Astrocyte (in vitro differentiated cells and primary cell): ENCODE measurements around the gene TBCB. TPM values are rescaled to one million over a fixed set of nuclear protein-coding genes. Genes with fewer than 3 reads are reported as not detected.

Experiments used
- DNase-seq: peaks from one replicate; pipeline ENCODE4 v3.0.0-alpha.2; 2010; ENCODE audit warnings: low read depth
- FAIRE-seq: peaks from 2 replicates; lab custom pipeline; 2011; peaks lifted over from hg19 to GRCh38; lab: Jason Lieb, UNC
- H2AFZ ChIP-seq: 2 replicates; pipeline ENCODE4 v1.6.0; 2012; ENCODE audit warnings: low read depth, low read length, inconsistent platforms
- H3K27ac ChIP-seq: 2 replicates; pipeline ENCODE4 v1.5.1; 2011; ENCODE audit warnings: low read depth, low read length, inconsistent platforms
- H3K27me3 ChIP-seq: 2 replicates; pipeline ENCODE4 v1.6.0; 2011; ENCODE audit warnings: low read length, inconsistent platforms; ENCODE audit not compliant: insufficient read depth
- H3K36me3 ChIP-seq: 2 replicates; pipeline ENCODE4 v1.5.1; 2011; ENCODE audit warnings: low read length, inconsistent platforms; ENCODE audit not compliant: insufficient read depth
- H3K4me1 ChIP-seq: 2 replicates; pipeline ENCODE4 v1.5.1; 2011; ENCODE audit warnings: low read length, inconsistent platforms; ENCODE audit not compliant: insufficient read depth
- H3K4me2 ChIP-seq: 2 replicates; pipeline ENCODE4 v1.6.0; 2012; ENCODE audit warnings: low read length, inconsistent platforms
- H3K4me3 ChIP-seq: 2 replicates; pipeline ENCODE4 v1.5.1; 2011; ENCODE audit warnings: low read depth, mild to moderate bottlenecking, low read length, inconsistent platforms; ENCODE audit not compliant: insufficient read depth
- H3K79me2 ChIP-seq: 2 replicates; pipeline ENCODE4 v1.6.0; 2012; ENCODE audit warnings: mild to moderate bottlenecking, low read length, inconsistent platforms; ENCODE audit not compliant: insufficient read depth
- H3K9ac ChIP-seq: 2 replicates; pipeline ENCODE4 v1.6.0; 2012; ENCODE audit warnings: mild to moderate bottlenecking, low read length, inconsistent platforms
- H3K9me3 ChIP-seq: 2 replicates; pipeline ENCODE4 v1.5.1; 2012; ENCODE audit warnings: low read depth, mild to moderate bottlenecking, low read length, inconsistent platforms; ENCODE audit not compliant: insufficient read depth
- H4K20me1 ChIP-seq: 2 replicates; pipeline ENCODE4 v1.6.0; 2012; ENCODE audit warnings: low read length, inconsistent platforms; ENCODE audit not compliant: insufficient read depth
- H3K27ac Mint-ChIP-seq: one replicate; pipeline ENCODE4 v1.8.0; 2021; ENCODE audit warnings: mild to moderate bottlenecking, mixed read lengths; ENCODE audit not compliant: unreplicated experiment
- H3K27me3 Mint-ChIP-seq: one replicate; pipeline ENCODE4 v1.8.0; 2021; ENCODE audit warnings: low read depth, mixed read lengths; ENCODE audit not compliant: unreplicated experiment
- H3K36me3 Mint-ChIP-seq: one replicate; pipeline ENCODE4 v1.8.0; 2021; ENCODE audit warnings: low read depth, mixed read lengths; ENCODE audit not compliant: unreplicated experiment
- H3K4me1 Mint-ChIP-seq: one replicate; pipeline ENCODE4 v1.8.0; 2021; ENCODE audit warnings: low read depth, mixed read lengths; ENCODE audit not compliant: unreplicated experiment
- H3K4me3 Mint-ChIP-seq: one replicate; pipeline ENCODE4 v1.8.0; 2021; ENCODE audit warnings: mild to moderate bottlenecking, moderate library complexity, mixed read lengths; ENCODE audit not compliant: unreplicated experiment
- H3K9me3 Mint-ChIP-seq: one replicate; pipeline ENCODE4 v1.8.0; 2021; ENCODE audit warnings: mild to moderate bottlenecking, mixed read lengths; ENCODE audit not compliant: unreplicated experiment
- EZH2 ChIP-seq: IDR thresholded peaks from 2 replicates; pipeline ENCODE4 v1.6.1; 2012; ENCODE audit warnings: mild to moderate bottlenecking, low read length, inconsistent platforms; ENCODE audit not compliant: insufficient read depth
- total RNA-seq: library from RNA; stranded (reverse); gene quantifications from 2 replicates; pipeline ENCODE4 v1.2.1, GENCODE V29; 2021
- TF ChIP-seq, protein P1 (sequence below): IDR thresholded peaks from 2 replicates; pipeline ENCODE4 v1.5.1; 2011; ENCODE audit warnings: low read depth, mild to moderate bottlenecking, inconsistent platforms, low read length, moderate library complexity; ENCODE audit not compliant: insufficient read depth

Gene TBCB
- total RNA-seq, 1 donor from 2014 or later = 244 TPM

- no peaks in the 10 kb centered on the region for H3K9me3 ChIP-seq
- peak within 1 kb of the TSS; percentile 58 for H3K27ac ChIP-seq
- Mint-ChIP-seq H3K4me3 (peak within 1 kb of the TSS; percentile 99), H3K27ac (peak within 1 kb of the TSS; percentile 91), H3K9me3 (no peaks in the 10 kb centered on the region), H3K27me3 (no peaks in the 10 kb centered on the region), H3K4me1 (peaks cover 9% of the 10 kb centered on the region), H3K36me3 (peaks cover 19% of the 10 kb centered on the region)
- peak within 1 kb of the TSS; percentile 83 for H2AFZ ChIP-seq
- peaks cover 27% of the 10 kb centered on the region for H4K20me1 ChIP-seq
- peaks cover 34% of the 10 kb centered on the region for H3K79me2 ChIP-seq
- peak within 1 kb of the TSS; percentile 88 for H3K4me2 ChIP-seq
- peaks cover 7% of the 10 kb centered on the region for H3K36me3 ChIP-seq
- H3K4me1 ChIP-seq = peaks cover 12% of the 10 kb centered on the region
- H3K9ac ChIP-seq = peak within 1 kb of the TSS; percentile 81
- DNase-seq (peak; percentile 100), FAIRE-seq (peak; percentile 63)
- peak within 1 kb of the TSS; percentile 68 for H3K4me3 ChIP-seq
- no peak for TF ChIP-seq EZH2
- TF ChIP-seq, protein P1, sequence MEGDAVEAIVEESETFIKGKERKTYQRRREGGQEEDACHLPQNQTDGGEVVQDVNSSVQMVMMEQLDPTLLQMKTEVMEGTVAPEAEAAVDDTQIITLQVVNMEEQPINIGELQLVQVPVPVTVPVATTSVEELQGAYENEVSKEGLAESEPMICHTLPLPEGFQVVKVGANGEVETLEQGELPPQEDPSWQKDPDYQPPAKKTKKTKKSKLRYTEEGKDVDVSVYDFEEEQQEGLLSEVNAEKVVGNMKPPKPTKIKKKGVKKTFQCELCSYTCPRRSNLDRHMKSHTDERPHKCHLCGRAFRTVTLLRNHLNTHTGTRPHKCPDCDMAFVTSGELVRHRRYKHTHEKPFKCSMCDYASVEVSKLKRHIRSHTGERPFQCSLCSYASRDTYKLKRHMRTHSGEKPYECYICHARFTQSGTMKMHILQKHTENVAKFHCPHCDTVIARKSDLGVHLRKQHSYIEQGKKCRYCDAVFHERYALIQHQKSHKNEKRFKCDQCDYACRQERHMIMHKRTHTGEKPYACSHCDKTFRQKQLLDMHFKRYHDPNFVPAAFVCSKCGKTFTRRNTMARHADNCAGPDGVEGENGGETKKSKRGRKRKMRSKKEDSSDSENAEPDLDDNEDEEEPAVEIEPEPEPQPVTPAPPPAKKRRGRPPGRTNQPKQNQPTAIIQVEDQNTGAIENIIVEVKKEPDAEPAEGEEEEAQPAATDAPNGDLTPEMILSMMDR = no peak
- no peaks in the 10 kb centered on the region for H3K27me3 ChIP-seq
These were observed 381 bp upstream of the TBCB start, which contains the start of gene POLR2I for GRCh38 chr19:36114721-36115452. TSS of gene POLR2I (minus strand) at chr19:36114875. CDS start at chr19:36114856, 19 bp downstream.

DNA sequence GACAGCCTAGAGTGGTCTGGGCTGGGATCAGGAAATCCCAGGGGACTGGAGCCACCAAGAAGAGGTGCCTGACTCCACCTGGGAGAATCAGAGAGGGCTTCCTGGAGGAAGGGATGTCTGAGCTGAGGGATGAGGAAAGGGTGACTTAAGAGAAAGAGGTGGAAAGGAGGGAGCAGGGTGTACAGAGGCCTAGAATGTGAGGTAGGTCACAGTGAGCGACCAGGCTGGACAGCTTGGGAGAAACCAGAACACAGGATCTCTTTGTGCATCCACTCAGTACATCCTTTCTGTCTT lies 1.0 kb downstream of the TBCB start:
- Histone ChIP-seq H3K79me2 (peaks cover 40% of the 10 kb centered on the region), H3K36me3 (peaks cover 7% of the 10 kb centered on the region), H3K9me3 (no peaks in the 10 kb centered on the region), H3K27me3 (no peaks in the 10 kb centered on the region), H3K9ac (peak overlapping the region; percentile 71), H3K27ac (no peak overlapping the region), H3K4me3 (peak overlapping the region; percentile 62), H4K20me1 (peaks cover 36% of the 10 kb centered on the region), H3K4me1 (peaks cover 12% of the 10 kb centered on the region), H2AFZ (peak overlapping the region; percentile 74), H3K4me2 (peak overlapping the region; percentile 88)
- TF ChIP-seq, protein P1 = no peak
- no peak for TF ChIP-seq EZH2
- Mint-ChIP-seq H3K4me3 (peak overlapping the region; percentile 99), H3K27me3 (no peaks in the 10 kb centered on the region), H3K27ac (no peak overlapping the region), H3K4me1 (peaks cover 11% of the 10 kb centered on the region), H3K36me3 (peaks cover 24% of the 10 kb centered on the region), H3K9me3 (no peaks in the 10 kb centered on the region)
- no peak for DNase-seq
- no peak for FAIRE-seq
